BJ (cell line): ENCODE results near the gene LIMCH1. TPM values are rescaled to one million over a fixed set of nuclear protein-coding genes. Genes with fewer than 3 reads are reported as not detected.

Experiments used
- CTCF ChIA-PET: fragments of 350-600 bp; formaldehyde crosslinking; extraction: SDS; loops from one replicate; lab custom pipeline; 2021; ENCODE audit warnings: antibody characterized with exemption, inconsistent platforms; lab: Yijun Ruan, JAX
- POLR2A ChIA-PET: fragments of 300-600 bp; sonication (Branson Sonifier 250); formaldehyde crosslinking; extraction: SDS; loops from one replicate; lab custom pipeline; 2021; ENCODE audit warnings: antibody characterized with exemption; lab: Charles Lee
- DNase-seq: peaks from one replicate; pipeline ENCODE4 v3.0.0-alpha.2; 2011; ENCODE audit warnings: low read depth
- H3K27me3 ChIP-seq: 2 replicates; pipeline ENCODE4 v1.6.0; 2011; ENCODE audit warnings: low read length; ENCODE audit not compliant: control insufficient read depth, insufficient read depth
- H3K36me3 ChIP-seq: 2 replicates; pipeline ENCODE4 v1.5.1; 2011; ENCODE audit warnings: low read length; ENCODE audit not compliant: control insufficient read depth, insufficient read depth
- H3K4me3 ChIP-seq: 2 replicates; pipeline ENCODE4 v1.5.1; 2011; ENCODE audit warnings: low read depth, mild to moderate bottlenecking, control low read depth, low read length
- polyA plus RNA-seq: library from polyadenylated mRNA; depleted of rRNA; stranded (reverse); fragments of >200 nt; gene quantifications from 2 replicates; pipeline ENCODE4 v1.2.3, GENCODE V29; 2011
- TF ChIP-seq, protein P1 (sequence below): IDR thresholded peaks from 2 replicates; pipeline ENCODE4 v1.5.1; 2011; ENCODE audit warnings: low read depth, mild to moderate bottlenecking, control low read depth, inconsistent platforms, low read length, moderate library complexity; ENCODE audit not compliant: insufficient read depth

The LIMCH1 gene
- polyA plus RNA-seq, 1 experiment: 133 TPM

DNA sequence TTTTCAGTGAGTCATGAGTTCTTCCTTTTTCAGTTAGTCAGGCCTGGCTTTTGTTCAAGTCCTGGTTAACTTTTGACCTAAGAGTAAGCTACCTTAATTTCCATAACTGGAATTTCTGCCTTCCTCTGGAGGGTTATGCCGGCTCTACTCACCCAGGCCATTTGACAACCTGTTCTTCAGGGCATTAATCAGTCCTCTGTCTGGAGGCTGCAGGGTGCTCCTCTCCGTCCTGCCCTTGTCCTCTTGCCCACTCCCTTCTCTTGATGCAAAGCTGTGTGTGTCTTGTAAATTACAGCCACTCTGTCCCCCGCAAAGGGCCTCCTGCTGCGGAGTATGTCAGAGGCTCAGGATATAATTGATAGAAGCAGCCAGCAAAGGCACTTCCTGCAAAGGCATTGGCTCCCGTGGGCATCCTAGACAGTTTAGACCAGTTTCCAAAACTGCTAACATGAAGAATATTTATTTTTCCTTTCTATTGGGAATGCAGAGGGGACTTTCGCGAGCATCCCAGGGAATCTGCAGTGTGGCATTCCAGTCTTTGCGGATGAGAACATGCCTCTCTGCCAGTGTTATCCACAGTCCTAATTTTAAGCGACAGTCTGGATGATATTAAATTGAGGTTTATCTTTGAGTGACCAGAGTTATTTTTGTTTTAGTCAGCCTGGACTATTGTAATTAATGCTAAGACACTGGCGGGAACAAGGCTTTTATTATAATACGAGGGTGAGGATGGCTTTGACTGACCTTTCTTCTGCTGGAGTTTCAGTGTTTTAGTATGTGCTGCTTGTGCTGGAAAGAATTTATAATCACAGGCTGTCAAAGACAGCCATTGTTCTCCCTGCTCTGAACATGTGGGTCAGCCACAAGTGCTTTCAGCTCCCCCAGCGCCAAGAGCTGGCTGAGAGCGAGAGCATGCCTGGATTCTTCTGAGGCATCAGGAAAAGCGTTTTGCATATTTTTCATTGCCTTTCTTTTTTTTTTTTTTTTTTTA lies 74.2 kb downstream of the LIMCH1 start:
- no peak for DNase-seq
- H3K27me3 ChIP-seq: no peaks in the 10 kb centered on the region
- TF ChIP-seq, protein P1, sequence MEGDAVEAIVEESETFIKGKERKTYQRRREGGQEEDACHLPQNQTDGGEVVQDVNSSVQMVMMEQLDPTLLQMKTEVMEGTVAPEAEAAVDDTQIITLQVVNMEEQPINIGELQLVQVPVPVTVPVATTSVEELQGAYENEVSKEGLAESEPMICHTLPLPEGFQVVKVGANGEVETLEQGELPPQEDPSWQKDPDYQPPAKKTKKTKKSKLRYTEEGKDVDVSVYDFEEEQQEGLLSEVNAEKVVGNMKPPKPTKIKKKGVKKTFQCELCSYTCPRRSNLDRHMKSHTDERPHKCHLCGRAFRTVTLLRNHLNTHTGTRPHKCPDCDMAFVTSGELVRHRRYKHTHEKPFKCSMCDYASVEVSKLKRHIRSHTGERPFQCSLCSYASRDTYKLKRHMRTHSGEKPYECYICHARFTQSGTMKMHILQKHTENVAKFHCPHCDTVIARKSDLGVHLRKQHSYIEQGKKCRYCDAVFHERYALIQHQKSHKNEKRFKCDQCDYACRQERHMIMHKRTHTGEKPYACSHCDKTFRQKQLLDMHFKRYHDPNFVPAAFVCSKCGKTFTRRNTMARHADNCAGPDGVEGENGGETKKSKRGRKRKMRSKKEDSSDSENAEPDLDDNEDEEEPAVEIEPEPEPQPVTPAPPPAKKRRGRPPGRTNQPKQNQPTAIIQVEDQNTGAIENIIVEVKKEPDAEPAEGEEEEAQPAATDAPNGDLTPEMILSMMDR: 0 out of 2 replicates have a peak, but pooled peaks have one; percentile 15

DNA sequence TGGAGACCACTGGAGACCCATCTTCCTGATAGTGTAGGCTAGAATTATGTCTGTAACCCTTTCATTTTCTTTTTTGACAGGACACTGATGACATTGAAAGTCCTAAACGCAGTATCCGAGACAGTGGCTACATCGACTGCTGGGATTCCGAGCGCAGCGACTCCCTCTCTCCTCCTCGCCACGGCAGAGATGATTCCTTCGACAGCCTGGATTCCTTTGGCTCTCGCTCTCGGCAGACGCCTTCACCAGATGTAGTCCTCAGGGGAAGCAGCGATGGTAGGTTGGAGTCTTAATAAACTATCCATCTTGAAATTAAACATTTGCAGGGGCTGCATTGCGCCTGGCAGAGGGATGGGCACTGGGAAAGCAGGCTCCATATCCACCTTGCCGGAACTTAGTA lies 75.4 kb downstream of the LIMCH1 start:
- Histone ChIP-seq H3K4me3 (peak overlapping the region; percentile 16; the same call in 1 of the 2 replicates), H3K36me3 (peaks cover 2% of the 10 kb centered on the region; the same call in 1 of the 2 replicates), H3K27me3 (no peaks in the 10 kb centered on the region)
- TF ChIP-seq, protein P1: no peak
- ChIA-PET POLR2A (no interaction called here), CTCF (no interaction called here)
- DNase-seq: no peak

More for the DNA sequence above, 74.2 kb downstream of the LIMCH1 start:
- Histone ChIP-seq H3K4me3 (no peak overlapping the region), H3K36me3 (peaks cover 4% of the 10 kb centered on the region; the same call in 1 of the 2 replicates)
- ChIA-PET POLR2A (no interaction called here), CTCF (no interaction called here)

DNA sequence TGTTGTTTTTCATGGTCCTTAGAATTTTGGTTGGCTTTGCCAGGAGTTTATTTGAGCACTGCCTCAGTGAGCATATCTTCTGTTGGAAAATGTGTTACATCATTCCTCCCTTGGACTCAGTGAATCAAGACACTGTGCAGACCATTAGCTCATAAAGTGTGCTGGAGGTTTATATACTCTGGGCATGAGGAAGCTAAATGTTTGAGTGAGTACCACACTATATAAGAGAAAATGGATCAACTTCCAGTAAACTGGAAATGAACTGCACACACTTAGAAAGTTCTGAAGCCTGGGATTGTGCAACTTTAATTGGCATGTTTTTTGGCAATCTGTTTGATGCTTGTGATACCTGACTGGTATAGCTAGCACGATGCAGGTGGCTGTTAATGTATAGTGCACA lies 75.9 kb downstream of the LIMCH1 start:
- peak overlapping the region; percentile 16; the same call in 1 of the 2 replicates for H3K4me3 ChIP-seq
- H3K27me3 ChIP-seq: no peaks in the 10 kb centered on the region
- POLR2A ChIA-PET: no interaction called here
- DNase-seq: no peak
- peaks cover 2% of the 10 kb centered on the region; the same call in 1 of the 2 replicates for H3K36me3 ChIP-seq
- TF ChIP-seq, protein P1: no peak
- CTCF ChIA-PET: no interaction called here

DNA sequence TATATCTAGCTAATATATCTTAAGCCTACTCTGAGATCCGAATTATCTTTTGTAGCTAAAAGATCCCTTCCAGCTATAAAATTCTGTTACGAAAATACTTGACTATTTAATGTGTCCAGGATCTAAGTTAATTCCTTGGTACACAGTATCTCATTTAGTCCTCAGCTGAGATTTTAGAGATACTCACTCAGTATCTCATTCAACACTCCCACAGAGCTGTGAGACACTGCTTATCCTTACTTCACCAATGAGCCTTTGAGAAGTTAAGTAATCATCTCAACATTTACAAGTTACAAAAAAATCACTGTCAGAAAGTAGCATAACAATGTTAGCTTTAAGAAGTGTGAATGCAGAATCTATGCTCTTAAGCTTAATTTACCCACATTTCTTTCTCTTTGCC lies 76.6 kb downstream of the LIMCH1 start:
- TF ChIP-seq, protein P1: no peak
- H3K36me3 ChIP-seq: peaks cover 2% of the 10 kb centered on the region; the same call in 1 of the 2 replicates
- DNase-seq: no peak
- H3K4me3 ChIP-seq: no peak overlapping the region
- ChIA-PET POLR2A (no interaction called here), CTCF (no interaction called here)
- H3K27me3 ChIP-seq: no peaks in the 10 kb centered on the region

DNA sequence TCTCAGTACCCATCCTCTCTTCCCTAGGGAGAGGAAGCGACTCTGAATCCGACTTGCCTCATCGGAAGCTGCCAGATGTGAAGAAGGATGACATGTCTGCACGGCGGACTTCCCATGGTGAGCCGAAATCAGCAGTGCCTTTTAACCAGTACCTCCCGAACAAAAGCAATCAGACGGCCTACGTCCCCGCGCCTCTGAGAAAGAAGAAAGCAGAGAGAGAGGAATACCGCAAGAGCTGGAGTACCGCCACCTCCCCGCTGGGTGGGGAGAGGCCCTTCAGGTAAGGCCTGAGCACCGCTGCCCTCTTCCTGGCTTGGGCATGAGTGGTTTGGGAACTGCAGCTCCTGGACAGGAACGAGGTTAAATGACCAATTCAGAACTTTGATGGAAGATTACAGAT lies 81.2 kb downstream of the LIMCH1 start:
- POLR2A ChIA-PET: no interaction called here
- no peak for DNase-seq
- H3K4me3 ChIP-seq: no peak overlapping the region
- CTCF ChIA-PET: no interaction called here
- TF ChIP-seq, protein P1: no peak
- H3K27me3 ChIP-seq: no peaks in the 10 kb centered on the region
- no peaks in the 10 kb centered on the region for H3K36me3 ChIP-seq
